Mucosa of descending colon (tissue), 3 donors: ENCODE measurements around the gene CDK5RAP2. TPM values are rescaled to one million over a fixed set of nuclear protein-coding genes. Genes with fewer than 3 reads are reported as not detected.

Experiments used
- ATAC-seq: fragments of 200-7000 bp; cut with Tn5 transposase; one replicate; pipeline ENCODE4 v1.9.1; 2020; ENCODE audit warnings: mild to moderate bottlenecking, moderate library complexity
- DNase-seq, 3 donors: peaks; one replicate each; pipeline ENCODE4 v3.0.0-alpha.2; 2020
- H3K36me3 ChIP-seq: fragments of 200-600 bp; one replicate; pipeline ENCODE4 v1.8.0; 2021; ENCODE audit warnings: low read depth, mild to moderate bottlenecking
- H3K4me1 ChIP-seq: fragments of 200-600 bp; one replicate; pipeline ENCODE4 v1.8.0; 2021; ENCODE audit warnings: low read depth, mild to moderate bottlenecking
- H3K4me3 ChIP-seq: fragments of 200-600 bp; one replicate; pipeline ENCODE4 v1.8.0; 2021; ENCODE audit warnings: mild to moderate bottlenecking
- H3K9me3 ChIP-seq: fragments of 200-600 bp; one replicate; pipeline ENCODE4 v1.8.0; 2021; ENCODE audit warnings: mild to moderate bottlenecking
- intact Hi-C, 2 donors: fragments of 100-400 bp; cut with DNase I in 1 of 2; cut with micrococcal nuclease in 1 of 2; formaldehyde crosslinking; loops; one replicate each; pipeline versions ENCODE4 v1.11.0 to v1.11.1; 2022; cut with DNase I, micrococcal nuclease
- total RNA-seq, 3 donors: library from RNA; stranded (reverse); fragmentation: NEBNext Ultra II Directional in 2 of 3; extraction: Animal tissue kit (Norgen Biotek cat#: 25700) in 2 of 3; gene quantifications; one replicate each; pipeline versions ENCODE4 v1.2.1 to v1.2.4, GENCODE V29; 2021 to 2023
- TF ChIP-seq, protein P1 (sequence below): fragments of 200-600 bp; IDR thresholded peaks from one replicate; pipeline ENCODE4 v1.8.0; 2022; ENCODE audit warnings: antibody characterized with exemption, mild to moderate bottlenecking
- donor health status: DM: no; HTN: no; CAD: no; lungs with moderate emphysema.
- donor health status: DM: no; HTN: no; CAD: no.
- donor health status: DM: no; HTN: yes; CAD: no.

The CDK5RAP2 gene
- total RNA-seq, 3 donors from 2014 or later, result 27.0 to 62.4 (median 35.1) TPM

DNA sequence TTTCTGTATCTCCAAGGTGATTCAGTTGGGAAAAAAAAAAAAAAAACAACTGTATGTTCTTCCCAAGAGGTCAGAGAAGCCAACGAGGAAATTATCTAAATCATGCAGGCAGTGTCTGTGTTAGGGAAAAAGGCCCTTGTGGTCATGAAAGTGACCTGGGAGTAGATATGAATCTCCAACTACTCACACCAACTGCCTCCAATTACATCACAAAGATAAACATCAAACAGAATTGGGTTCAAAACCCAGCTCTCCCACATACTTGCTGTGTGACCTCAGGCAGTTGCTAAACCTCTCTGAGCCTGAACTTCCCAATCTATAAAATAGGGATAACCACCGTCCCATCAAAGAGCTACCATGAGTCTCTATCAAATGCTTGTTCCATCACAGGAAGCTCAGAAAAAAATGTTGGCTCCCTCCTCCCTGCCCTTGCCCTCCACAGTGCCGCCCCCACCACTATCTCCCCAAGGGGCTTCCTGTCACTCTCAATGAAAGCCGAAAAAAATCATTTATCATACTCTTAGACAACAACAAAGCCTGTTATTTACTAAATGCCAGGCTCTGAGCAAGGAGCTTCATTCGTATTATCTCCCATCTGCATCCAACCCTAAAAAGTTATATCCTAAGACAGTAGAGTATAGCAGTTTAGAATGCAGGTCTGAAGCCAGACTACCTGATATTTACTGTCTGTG lies 42.9 kb downstream of the CDK5RAP2 start:
- Histone ChIP-seq H3K4me3 (no peak overlapping the region), H3K9me3 (no peaks in the 10 kb centered on the region), H3K4me1 (no peaks in the 10 kb centered on the region), H3K36me3 (peaks cover 6% of the 10 kb centered on the region)
- TF ChIP-seq, protein P1, sequence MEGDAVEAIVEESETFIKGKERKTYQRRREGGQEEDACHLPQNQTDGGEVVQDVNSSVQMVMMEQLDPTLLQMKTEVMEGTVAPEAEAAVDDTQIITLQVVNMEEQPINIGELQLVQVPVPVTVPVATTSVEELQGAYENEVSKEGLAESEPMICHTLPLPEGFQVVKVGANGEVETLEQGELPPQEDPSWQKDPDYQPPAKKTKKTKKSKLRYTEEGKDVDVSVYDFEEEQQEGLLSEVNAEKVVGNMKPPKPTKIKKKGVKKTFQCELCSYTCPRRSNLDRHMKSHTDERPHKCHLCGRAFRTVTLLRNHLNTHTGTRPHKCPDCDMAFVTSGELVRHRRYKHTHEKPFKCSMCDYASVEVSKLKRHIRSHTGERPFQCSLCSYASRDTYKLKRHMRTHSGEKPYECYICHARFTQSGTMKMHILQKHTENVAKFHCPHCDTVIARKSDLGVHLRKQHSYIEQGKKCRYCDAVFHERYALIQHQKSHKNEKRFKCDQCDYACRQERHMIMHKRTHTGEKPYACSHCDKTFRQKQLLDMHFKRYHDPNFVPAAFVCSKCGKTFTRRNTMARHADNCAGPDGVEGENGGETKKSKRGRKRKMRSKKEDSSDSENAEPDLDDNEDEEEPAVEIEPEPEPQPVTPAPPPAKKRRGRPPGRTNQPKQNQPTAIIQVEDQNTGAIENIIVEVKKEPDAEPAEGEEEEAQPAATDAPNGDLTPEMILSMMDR, result no peak
- DNase-seq, result no peak
- intact Hi-C loops, result no loop called here
- no peak for ATAC-seq

- DNase-seq, result no peak
- intact Hi-C loops, result no loop called here
- no peak for ATAC-seq
- no peaks in the 10 kb centered on the region for H3K4me1 ChIP-seq
- TF ChIP-seq, protein P1, result no peak
- peaks cover 6% of the 10 kb centered on the region for H3K36me3 ChIP-seq
- no peaks in the 10 kb centered on the region for H3K9me3 ChIP-seq
- no peak overlapping the region for H3K4me3 ChIP-seq
These were observed 43.9 kb downstream of the CDK5RAP2 start for GRCh38 chr9:120536094-120536493.

DNA sequence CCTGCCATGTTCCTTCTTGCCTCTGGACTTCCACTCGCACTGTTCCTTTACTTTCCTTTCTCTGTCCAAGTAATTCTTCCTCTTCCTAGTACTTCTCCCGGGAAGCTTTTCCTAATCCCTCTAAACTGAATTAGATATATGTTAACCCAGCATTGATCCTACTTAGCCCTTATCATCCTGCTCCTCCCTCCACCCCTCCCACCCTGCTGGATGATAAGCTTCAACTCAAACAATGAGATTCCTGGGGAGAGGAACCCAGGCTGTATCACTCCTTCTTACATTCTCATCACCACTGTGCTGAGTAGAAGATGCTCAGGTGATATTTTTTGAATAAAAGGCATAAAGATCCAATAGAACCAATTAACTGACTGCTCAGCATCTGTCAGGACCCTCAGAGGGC lies 45.7 kb downstream of the CDK5RAP2 start:
- Histone ChIP-seq H3K4me3 (no peak overlapping the region), H3K4me1 (no peaks in the 10 kb centered on the region), H3K9me3 (no peaks in the 10 kb centered on the region), H3K36me3 (peaks cover under 1% of the 10 kb centered on the region)
- DNase-seq (no peak), ATAC-seq (no peak)
- TF ChIP-seq, protein P1, result no peak
- intact Hi-C loops, result no loop called here

DNA sequence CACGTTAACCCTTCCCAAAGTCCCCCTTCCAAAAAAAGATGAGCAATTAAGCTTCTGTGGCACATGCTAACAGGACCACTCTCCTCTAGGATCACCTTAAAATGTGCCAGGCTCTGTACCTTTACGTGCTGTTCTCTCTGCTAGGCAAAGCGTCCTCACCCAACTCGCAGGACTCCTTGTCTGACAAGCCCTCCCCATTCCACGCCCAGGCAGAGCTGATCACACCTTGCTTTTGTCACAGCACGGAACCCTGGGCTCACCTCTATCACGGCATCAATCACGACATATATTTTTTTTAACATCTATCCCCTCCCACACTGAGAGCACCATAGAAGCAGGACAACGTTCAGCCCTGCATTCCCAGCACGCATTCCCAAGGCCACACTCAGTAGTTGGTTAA lies 47.1 kb downstream of the CDK5RAP2 start:
- ATAC-seq (no peak), DNase-seq (no peak)
- Histone ChIP-seq H3K9me3 (no peaks in the 10 kb centered on the region), H3K4me3 (no peak overlapping the region), H3K36me3 (no peaks in the 10 kb centered on the region), H3K4me1 (no peaks in the 10 kb centered on the region)
- TF ChIP-seq, protein P1, result no peak
- intact Hi-C loops, result no loop called here

DNA sequence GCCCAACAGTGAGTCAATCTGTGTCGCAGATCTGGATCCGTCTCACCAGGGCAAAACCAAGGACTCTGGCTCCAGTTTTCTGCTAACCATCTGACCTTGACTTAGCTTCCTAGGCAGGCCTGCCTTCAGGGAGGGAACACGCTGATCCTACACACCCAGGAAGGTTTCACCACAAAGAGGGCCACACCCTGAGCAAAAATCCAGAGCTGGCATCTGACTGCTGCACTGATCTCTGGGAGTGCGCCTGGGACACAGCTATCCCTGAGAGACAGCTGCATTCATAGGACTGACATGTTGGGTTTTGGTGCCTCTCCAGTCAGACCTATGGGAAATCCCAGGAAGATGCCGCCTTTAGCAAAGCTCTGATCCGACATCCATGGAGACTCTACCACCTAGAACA lies 47.5 kb downstream of the CDK5RAP2 start:
- Histone ChIP-seq H3K9me3 (no peaks in the 10 kb centered on the region), H3K36me3 (no peaks in the 10 kb centered on the region), H3K4me1 (no peaks in the 10 kb centered on the region), H3K4me3 (no peak overlapping the region)
- intact Hi-C loops, result no loop called here
- peak; percentile 25 to 55 (median 48) for DNase-seq
- TF ChIP-seq, protein P1, result no peak
- ATAC-seq, result peak; percentile 95
